H9 (cell line): ENCODE results near the gene BHLHE23. TPM values are rescaled to one million over a fixed set of nuclear protein-coding genes. Genes with fewer than 3 reads are reported as not detected.

Source experiments
- DNase-seq: peaks from one replicate; pipeline ENCODE4 v3.0.0-alpha.2; 2017
- H2AFZ ChIP-seq: one replicate; pipeline ENCODE4 v1.6.1; 2013; ENCODE audit warnings: mild to moderate bottlenecking, low read length, control low read depth, moderate library complexity
- H2AK5ac ChIP-seq: 2 replicates; pipeline ENCODE4 v1.6.1; 2013; ENCODE audit warnings: low read length, control low read depth, mixed read lengths; ENCODE audit not compliant: insufficient read length
- H2BK120ac ChIP-seq: one replicate; pipeline ENCODE4 v1.6.1; 2013; ENCODE audit warnings: low read depth, mild to moderate bottlenecking, low read length, control low read depth, inconsistent platforms; ENCODE audit not compliant: poor library complexity, severe bottlenecking
- H2BK12ac ChIP-seq: 2 replicates; pipeline ENCODE4 v1.6.1; 2013; ENCODE audit warnings: low read length, control low read depth, mixed read lengths, low read depth; ENCODE audit not compliant: insufficient read length
- H2BK15ac ChIP-seq: 2 replicates; pipeline ENCODE4 v1.6.1; 2013; ENCODE audit warnings: low read depth, low read length, control low read depth
- H2BK20ac ChIP-seq: one replicate; pipeline ENCODE4 v1.6.1; 2013; ENCODE audit warnings: low read depth, mild to moderate bottlenecking, low read length, control low read depth, inconsistent platforms; ENCODE audit not compliant: poor library complexity, severe bottlenecking
- H2BK5ac ChIP-seq: 2 replicates; pipeline ENCODE4 v1.6.1; 2013; ENCODE audit warnings: low read length, control low read depth, mixed read lengths; ENCODE audit not compliant: insufficient read length
- H3K14ac ChIP-seq: 2 replicates; pipeline ENCODE4 v1.6.1; 2013; ENCODE audit warnings: low read length, control low read depth; ENCODE audit not compliant: insufficient read depth
- H3K18ac ChIP-seq: 2 replicates; pipeline ENCODE4 v1.6.1; 2013; ENCODE audit warnings: low read depth, mild to moderate bottlenecking, mixed read lengths, low read length, control low read depth; ENCODE audit not compliant: insufficient read length
- H3K23ac ChIP-seq: 2 replicates; pipeline ENCODE4 v1.6.1; 2013; ENCODE audit warnings: low read length, control low read depth, mixed read lengths, low read depth; ENCODE audit not compliant: insufficient read length
- H3K23me2 ChIP-seq: 2 replicates; pipeline ENCODE4 v1.6.1; 2013; ENCODE audit warnings: low read depth, mild to moderate bottlenecking, mixed read lengths, low read length, control low read depth; ENCODE audit not compliant: insufficient read length, poor library complexity, severe bottlenecking
- H3K27ac ChIP-seq: 2 replicates; pipeline ENCODE4 v1.5.1; 2013; ENCODE audit warnings: low read length, control low read depth, mixed read lengths, low read depth; ENCODE audit not compliant: insufficient read length
- H3K27me3 ChIP-seq: 2 replicates; pipeline ENCODE4 v1.6.1; 2013; ENCODE audit warnings: low read length, control low read depth, inconsistent platforms; ENCODE audit not compliant: insufficient read depth
- H3K4ac ChIP-seq: 2 replicates; pipeline ENCODE4 v1.6.1; 2013; ENCODE audit warnings: low read depth, mild to moderate bottlenecking, control low read depth, inconsistent platforms, low read length, moderate library complexity
- H3K4me1 ChIP-seq: 2 replicates; pipeline ENCODE4 v1.6.1; 2013; ENCODE audit warnings: low read length, control low read depth, inconsistent platforms; ENCODE audit not compliant: insufficient read depth
- H3K4me2 ChIP-seq: 2 replicates; pipeline ENCODE4 v1.6.1; 2013; ENCODE audit warnings: low read length, control low read depth, mixed read lengths; ENCODE audit not compliant: insufficient read length, insufficient read depth
- H3K56ac ChIP-seq: 2 replicates; pipeline ENCODE4 v1.6.1; 2013; ENCODE audit warnings: low read depth, mild to moderate bottlenecking, mixed read lengths, low read length, control low read depth; ENCODE audit not compliant: insufficient read length
- H3K79me1 ChIP-seq: 2 replicates; pipeline ENCODE4 v1.6.1; 2013; ENCODE audit warnings: low read depth, mild to moderate bottlenecking, moderate library complexity, low read length, control low read depth, inconsistent platforms; ENCODE audit not compliant: insufficient read depth, poor library complexity, severe bottlenecking
- H3K79me2 ChIP-seq: 2 replicates; pipeline ENCODE4 v1.6.1; 2013; ENCODE audit warnings: low read length, control low read depth, inconsistent platforms; ENCODE audit not compliant: insufficient read depth
- H3K9ac ChIP-seq: 2 replicates; pipeline ENCODE4 v1.6.1; 2013; ENCODE audit warnings: low read length, control low read depth, mixed read lengths; ENCODE audit not compliant: insufficient read length; ENCODE audit errors: extremely low read depth
- H3K9me3 ChIP-seq: one replicate; pipeline ENCODE4 v1.6.1; 2013; ENCODE audit warnings: low read depth, low read length, inconsistent platforms; ENCODE audit not compliant: control insufficient read depth
- H3T11ph ChIP-seq: one replicate; pipeline ENCODE4 v1.6.1; 2013; ENCODE audit warnings: mild to moderate bottlenecking, low read length, control low read depth, inconsistent platforms
- H4K20me1 ChIP-seq: one replicate; pipeline ENCODE4 v1.6.1; 2013; ENCODE audit not compliant: control insufficient read depth, insufficient read length, insufficient read depth
- H4K5ac ChIP-seq: 2 replicates; pipeline ENCODE4 v1.6.1; 2013; ENCODE audit warnings: low read depth, mild to moderate bottlenecking, mixed read lengths, low read length, control low read depth; ENCODE audit not compliant: insufficient read length
- H4K8ac ChIP-seq: replicated peaks from 2 replicates; pipeline ENCODE4 v1.6.1; 2013; ENCODE audit warnings: low read length, control low read depth, mixed read lengths, low read depth; ENCODE audit not compliant: insufficient read length
- H4K91ac ChIP-seq: 2 replicates; pipeline ENCODE4 v1.6.1; 2013; ENCODE audit warnings: low read depth, mild to moderate bottlenecking, moderate library complexity, mixed read lengths, low read length, control low read depth; ENCODE audit not compliant: insufficient read length
- H3K27ac Mint-ChIP-seq, 3 experiments: 2 replicates in 2 of 3; 3 replicates in 1 of 3; pipeline ENCODE4 v1.8.0; 2020 to 2021; ENCODE audit warnings: mixed read lengths in 3 of 3, mild to moderate bottlenecking in 1 of 3, moderate library complexity in 1 of 3
- H3K27me3 Mint-ChIP-seq: 2 replicates; pipeline ENCODE4 v1.8.0; 2021; ENCODE audit warnings: low read depth, mild to moderate bottlenecking, moderate library complexity, mixed read lengths
- H3K36me3 Mint-ChIP-seq, 3 experiments: 2 replicates in 2 of 3; 3 replicates in 1 of 3; pipeline ENCODE4 v1.8.0; 2020 to 2021; ENCODE audit warnings: low read depth in 3 of 3, mixed read lengths in 3 of 3; ENCODE audit not compliant: insufficient read depth in 1 of 3
- H3K4me1 Mint-ChIP-seq, 2 experiments: 2 replicates each; pipeline ENCODE4 v1.8.0; 2020; ENCODE audit warnings: mixed read lengths in 2 of 2
- H3K4me3 Mint-ChIP-seq, 2 experiments: 2 replicates in 1 of 2; 3 replicates in 1 of 2; pipeline ENCODE4 v1.8.0; 2020 to 2021; ENCODE audit warnings: mild to moderate bottlenecking in 2 of 2, mixed read lengths in 2 of 2, moderate library complexity in 1 of 2
- H3K9me3 Mint-ChIP-seq, 2 experiments: 2 replicates in 1 of 2; 3 replicates in 1 of 2; pipeline ENCODE4 v1.8.0; 2020; ENCODE audit warnings: mild to moderate bottlenecking in 2 of 2, mixed read lengths in 2 of 2, moderate library complexity in 1 of 2
- CTCF ChIP-seq: fragments of 200-600 bp; sonication (generic); conservative IDR thresholded peaks from 3 replicates; pipeline ENCODE4 v1.8.0; 2021; ENCODE audit warnings: antibody characterized with exemption, mild to moderate bottlenecking
- WGBS: extraction: QIAGEN DNeasy Blood & Tissue Kit; methylation state at CpG from one replicate; pipeline ENCODE4 v1.1.7; 2013; ENCODE audit warnings: missing lambda C conversion rate, low lambda C conversion rate, mixed read lengths; ENCODE audit not compliant: insufficient read length; ENCODE audit errors: extremely low coverage; 5-methylcytosine and 5-hydroxymethylcytosine counted together
- total RNA-seq: library from RNA; stranded (reverse); gene quantifications from 2 replicates; pipeline ENCODE4 v1.2.1, GENCODE V29; 2021

The BHLHE23 gene
- total RNA-seq, 1 experiment from 2014 or later: 0.35 TPM

DNA sequence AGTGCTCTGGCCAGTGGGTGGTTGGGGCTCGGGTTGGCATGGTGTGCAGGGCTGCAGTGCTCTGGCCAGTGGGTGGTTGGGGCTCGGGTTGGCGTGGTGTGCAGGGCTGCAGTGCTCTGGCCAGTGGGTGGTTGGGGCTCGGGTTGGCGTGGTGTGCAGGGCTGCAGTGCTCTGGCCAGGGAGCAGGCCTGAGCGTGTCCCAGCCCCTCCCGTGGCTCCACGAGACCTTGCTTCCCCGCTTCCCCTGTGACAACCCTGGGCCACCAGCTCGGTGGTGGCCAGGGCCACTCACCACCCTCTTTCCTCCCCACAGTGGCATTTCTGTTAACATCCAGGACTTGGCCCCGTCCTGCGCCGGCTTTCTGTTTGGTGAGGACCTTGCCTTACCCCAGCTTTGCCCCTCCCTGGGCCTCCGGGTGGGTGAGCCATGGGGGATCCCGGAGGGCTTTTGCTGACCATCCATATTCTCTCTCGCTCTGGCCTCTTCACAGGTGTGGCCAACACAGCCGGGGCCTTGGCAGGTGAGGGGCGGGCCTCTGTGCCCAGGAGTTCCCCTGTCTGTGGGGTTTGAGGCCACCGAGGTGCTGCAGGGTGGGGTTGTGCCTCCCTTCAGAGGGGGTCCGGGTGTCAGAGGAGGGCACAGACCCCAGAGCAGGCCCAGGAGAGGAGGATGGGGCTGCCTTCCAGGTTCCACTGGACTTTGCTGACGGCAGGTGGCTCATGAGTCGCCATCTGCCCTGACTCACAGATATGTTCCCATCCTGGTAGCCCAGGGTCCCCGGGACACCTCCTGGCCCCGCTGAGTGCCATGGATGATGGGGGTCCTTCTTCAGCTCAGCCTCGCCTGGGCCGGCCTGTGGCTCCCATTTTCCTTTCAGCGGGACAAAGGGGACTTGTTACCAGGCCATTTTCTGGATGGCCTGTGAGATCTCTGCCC is 40.3 kb downstream of the BHLHE23 start:
- Histone ChIP-seq H2AFZ (no peak overlapping the region), H4K8ac (no peak overlapping the region), H3K18ac (no peak overlapping the region), H3K23me2 (no peaks in the 10 kb centered on the region), H3K9me3 (no peaks in the 10 kb centered on the region), H4K5ac (no peak overlapping the region), H4K20me1 (no peaks in the 10 kb centered on the region), H4K91ac (no peak overlapping the region), H2BK120ac (no peak overlapping the region), H2BK20ac (no peak overlapping the region), H3K9ac (no peak overlapping the region), H3K79me1 (no peaks in the 10 kb centered on the region), H3T11ph (no peak overlapping the region), H3K56ac (no peak overlapping the region), H2BK15ac (no peak overlapping the region), H2AK5ac (no peak overlapping the region), H2BK5ac (no peak overlapping the region), H3K27ac (no peak overlapping the region), H3K14ac (no peak overlapping the region), H3K23ac (no peak overlapping the region), H3K4ac (no peak overlapping the region), H3K27me3 (no peaks in the 10 kb centered on the region), H3K79me2 (no peaks in the 10 kb centered on the region), H2BK12ac (no peak overlapping the region), H3K4me2 (no peak overlapping the region), H3K4me1 (no peaks in the 10 kb centered on the region)
- no peak for DNase-seq
- WGBS: no CpG with 5 or more reads among the region's 27 CpGs
- Mint-ChIP-seq H3K4me3 (no peak overlapping the region; a peak in 1 of 5 replicates), H3K36me3 (peaks cover 0 to 14% (median 0%) of the 10 kb centered on the region in 3 experiments; a peak in 2 of 7 replicates), H3K27ac (no peak overlapping the region), H3K4me1 (peaks cover 3% of the 10 kb centered on the region in 2 experiments; a peak in 3 of 4 replicates), H3K27me3 (peaks cover 8% of the 10 kb centered on the region), H3K9me3 (peaks cover 0 to 2% of the 10 kb centered on the region in 2 experiments; a peak in 1 of 5 replicates)
- TF ChIP-seq CTCF: no peak
